HG03025 (cell line): ENCODE results near the gene KCNG2.

Source experiments
- ATAC-seq: cut with Tn5 transposase; IDR thresholded peaks from one replicate; pipeline ENCODE4 v1.9.1; 2021; ENCODE audit warnings: mild to moderate bottlenecking, moderate library complexity; ENCODE audit not compliant: unreplicated experiment, low FRiP score

Gene KCNG2

GRCh38 chr18:79901665-79902064, 103.9 kb downstream of the KCNG2 start:
- no peak for ATAC-seq

DNA sequence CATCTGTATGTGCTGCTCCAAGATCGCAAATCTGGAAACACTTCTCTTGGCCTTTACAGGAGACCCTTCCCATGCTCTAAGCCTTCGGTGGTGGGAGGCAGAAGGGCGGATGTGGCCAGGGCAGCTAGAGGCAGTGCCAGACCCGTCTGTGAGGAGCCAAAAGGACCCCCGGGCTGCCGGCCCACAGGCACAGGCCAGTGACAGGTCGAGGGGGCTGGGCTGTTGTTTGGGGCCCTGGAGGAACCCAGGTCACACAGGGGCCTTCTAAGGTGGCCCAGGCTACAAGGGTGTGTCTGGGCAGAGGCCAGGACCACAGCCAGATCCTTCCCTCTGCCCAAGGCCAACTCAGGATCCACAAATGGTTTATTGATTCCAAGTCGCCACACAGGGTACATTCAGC, 104.3 kb downstream of the KCNG2 start:
- ATAC-seq: no peak

- ATAC-seq: no peak
Observed at GRCh38 chr18:79902640-79903039, 104.9 kb downstream of the KCNG2 start.

GRCh38 chr18:79903071-79903635, 105.4 kb downstream of the KCNG2 start:
- no peak for ATAC-seq

GRCh38 chr18:79903787-79904356, 106.1 kb downstream of the KCNG2 start:
- ATAC-seq: no peak

GRCh38 chr18:79904357-79905147, 106.8 kb downstream of the KCNG2 start:
- no peak for ATAC-seq

DNA sequence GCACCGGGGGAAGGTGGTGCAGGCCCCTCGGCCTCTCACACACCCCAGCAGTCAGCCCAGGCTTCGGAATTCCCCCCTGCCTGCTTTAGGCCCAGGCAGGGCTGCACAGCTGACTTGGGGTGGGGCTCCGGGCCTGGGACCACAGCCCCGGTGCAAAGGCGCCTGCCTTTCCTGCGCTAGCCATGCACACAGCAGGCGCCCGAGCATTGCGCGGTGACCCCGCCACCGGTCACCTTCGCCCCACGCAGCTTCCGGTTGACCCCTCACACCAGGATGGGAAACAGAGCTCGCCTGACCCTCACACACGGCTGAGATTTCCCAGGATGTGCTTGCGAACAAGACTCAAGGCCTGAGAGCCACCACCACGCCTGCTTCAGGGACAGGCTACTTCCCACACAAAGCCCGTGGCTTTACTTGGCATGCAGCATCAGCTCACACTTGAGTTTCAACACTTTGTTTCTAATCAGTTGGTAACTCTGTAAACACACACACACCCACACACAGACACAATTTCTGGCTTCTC, 107.7 kb downstream of the KCNG2 start:
- ATAC-seq: no peak

DNA sequence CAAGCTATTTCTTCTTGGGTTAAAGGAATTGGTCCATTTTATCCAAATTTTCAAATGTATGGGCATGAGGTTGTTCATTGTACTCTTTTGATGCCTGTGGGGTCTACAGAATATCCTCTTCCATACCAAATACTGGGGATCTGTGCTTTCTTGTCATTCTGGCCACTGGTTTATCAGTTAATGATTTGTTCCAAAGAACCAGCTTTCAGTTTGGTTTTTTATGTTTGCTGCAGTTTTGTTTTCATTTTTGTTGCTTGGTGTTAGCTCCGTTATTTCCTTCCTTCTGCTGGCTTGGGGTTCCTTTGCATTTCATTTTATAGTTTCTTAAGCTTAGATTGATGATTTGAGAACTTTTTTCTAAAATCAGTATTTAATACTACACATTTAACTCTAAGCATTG, 108.3 kb downstream of the KCNG2 start:
- no peak for ATAC-seq

GRCh38 chr18:79906706-79907105, 109.0 kb downstream of the KCNG2 start:
- ATAC-seq: no peak

DNA sequence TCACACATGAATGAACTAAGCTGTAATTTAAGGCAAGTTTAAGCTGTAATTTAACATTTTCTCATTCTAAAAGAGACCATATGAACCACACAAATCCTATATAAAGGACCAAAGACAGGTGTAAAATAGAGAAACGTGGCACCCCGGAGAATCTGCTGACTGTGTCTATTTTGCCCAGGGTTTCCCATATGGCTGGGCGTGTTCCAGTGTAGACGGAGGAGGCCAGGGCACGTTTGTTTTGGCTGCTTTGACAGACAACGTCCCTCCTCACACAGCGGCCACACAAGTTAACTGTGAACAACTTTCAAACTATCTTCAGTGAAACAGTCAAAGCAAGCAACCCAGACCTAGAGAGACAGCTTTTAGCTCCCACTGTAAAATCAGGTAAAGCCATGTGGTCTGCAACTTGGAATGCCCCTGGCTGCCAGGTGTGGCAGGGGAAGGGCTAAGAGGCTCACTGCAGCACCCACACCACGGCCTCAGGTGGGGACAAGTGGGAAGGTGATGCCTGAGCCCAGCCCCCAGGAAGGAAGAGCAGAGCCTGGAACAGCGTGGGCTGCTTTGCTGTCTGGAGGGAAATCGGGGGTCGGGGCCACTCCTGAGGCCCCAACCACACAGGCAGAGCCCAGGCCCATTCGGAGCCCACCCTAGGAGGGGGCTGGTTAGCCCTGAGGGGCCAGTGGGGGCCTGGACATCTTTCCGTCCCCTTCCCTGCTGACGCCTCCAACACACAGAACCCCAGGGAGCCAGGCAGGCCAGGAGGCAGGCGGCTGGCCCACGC, 113.0 kb downstream of the KCNG2 start:
- no peak for ATAC-seq

DNA sequence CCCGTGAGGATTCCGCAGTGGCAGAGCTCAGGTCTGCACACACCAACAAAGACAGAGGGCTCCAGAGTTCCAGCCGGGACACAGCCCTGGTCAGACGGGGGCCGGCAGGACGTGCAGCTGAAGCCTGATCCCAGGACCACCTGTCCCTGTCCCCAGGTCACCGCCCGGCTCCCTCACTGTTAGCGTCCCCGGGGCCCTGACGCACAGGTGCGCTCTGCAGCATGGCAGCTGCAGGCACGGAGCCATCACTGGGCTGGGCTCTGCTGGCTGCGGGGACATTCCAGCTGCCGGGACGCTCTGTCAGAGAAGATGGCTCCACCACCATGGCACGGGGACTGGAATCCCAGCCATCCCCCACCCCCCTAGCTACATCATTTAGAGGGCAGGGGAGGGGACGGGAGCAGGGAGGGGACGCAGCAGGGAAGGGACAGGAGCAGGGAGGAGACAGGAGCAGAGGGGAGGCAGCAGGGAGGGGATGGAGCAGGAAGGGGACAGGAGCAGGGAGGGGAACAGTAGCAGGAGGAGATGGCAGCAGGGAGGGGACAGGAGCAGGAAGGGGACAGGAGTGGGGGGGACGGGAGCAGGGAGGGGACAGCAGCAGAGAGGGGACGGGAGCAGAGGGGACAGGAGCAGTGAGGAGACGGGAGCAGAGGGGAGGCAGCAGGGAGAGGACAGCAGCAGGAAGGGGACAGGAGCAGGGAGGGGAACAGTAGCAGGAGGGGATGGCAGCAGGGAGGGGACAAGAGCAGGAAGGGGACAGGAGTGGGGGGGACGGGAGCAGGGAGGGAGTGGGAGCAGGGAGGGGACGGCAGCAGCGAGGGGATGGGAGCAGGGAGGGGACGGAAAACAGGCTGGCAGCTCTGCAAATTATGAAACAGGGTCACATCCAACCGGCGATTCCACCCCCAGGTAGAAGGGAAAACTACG, 113.9 kb downstream of the KCNG2 start:
- ATAC-seq: no peak

DNA sequence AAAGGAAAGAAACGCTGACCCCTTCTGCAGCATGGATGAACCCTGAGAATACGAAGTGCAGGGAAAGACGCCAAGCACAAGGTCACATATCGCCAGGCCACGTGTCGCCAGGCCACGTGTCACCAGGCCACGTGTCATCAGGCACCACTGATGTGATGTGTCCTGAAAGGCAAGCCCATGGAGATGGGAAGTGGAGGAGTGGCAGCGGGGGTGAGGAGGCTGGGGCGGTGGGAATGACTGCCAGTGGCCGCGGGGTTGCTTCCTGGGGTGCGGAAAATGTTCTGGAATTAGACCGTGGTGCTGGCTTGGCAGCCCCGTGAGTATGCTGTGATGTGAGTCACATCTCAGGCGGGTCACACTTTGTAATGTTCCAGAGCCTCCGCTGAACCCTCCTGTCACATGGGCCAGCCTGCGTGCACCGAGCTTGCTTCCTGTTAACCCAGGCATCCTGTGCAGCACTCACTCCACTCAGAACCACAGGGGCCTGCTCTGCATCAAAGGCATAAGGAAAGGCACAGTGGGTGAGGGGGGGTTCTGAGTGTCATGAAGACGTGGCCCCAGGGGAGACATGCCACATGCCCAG, 114.8 kb downstream of the KCNG2 start:
- ATAC-seq: no peak

GRCh38 chr18:79912994-79913831, 115.5 kb downstream of the KCNG2 start:
- no peak for ATAC-seq

- no peak for ATAC-seq
Observed at GRCh38 chr18:79914614-79915160, 116.9 kb downstream of the KCNG2 start.

DNA sequence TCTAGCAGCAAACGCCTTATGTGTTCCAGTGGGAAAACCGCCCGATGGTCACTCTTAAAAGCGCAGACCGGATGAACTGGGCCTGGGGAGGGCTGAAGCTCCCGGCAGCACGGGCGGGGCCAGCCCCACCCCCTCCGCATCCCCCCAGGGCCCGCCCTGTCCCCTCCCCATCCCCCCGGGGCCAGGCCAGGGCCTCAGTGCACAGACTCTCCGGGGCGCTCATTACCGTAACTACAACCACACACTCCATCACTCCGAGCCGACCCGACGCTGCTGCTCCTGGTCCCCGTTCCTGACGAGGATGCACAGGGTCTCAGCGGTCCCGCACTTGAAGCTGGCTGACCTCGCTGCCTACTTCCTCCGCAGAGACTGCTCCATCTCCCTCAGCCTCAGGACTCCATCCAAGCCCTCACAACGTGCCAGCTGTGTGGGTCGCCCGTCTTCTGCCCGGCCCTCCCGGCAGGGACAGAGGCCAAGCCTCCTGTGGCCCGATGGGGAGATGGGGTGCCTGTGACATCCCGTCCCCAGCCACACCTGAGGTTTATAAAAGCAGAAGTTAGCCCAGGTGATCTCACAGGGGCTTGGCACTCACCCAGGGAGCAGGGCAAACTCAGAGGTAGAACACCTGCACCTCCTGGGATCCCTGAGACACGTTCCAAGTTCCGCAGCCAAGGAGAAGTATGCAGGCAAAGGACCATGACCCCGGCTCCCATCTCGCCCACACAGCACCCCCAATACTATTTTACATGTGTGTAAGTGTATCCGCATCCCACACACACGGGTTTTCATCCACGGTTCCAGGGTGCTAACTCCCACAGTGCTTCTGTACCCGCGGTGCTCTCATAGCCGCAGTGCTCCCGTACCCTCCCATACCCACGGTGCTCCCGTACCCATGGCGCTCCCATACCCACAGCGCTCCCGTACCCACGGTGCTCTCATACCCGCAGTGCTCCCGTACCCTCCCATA, 117.7 kb downstream of the KCNG2 start:
- no peak for ATAC-seq

DNA sequence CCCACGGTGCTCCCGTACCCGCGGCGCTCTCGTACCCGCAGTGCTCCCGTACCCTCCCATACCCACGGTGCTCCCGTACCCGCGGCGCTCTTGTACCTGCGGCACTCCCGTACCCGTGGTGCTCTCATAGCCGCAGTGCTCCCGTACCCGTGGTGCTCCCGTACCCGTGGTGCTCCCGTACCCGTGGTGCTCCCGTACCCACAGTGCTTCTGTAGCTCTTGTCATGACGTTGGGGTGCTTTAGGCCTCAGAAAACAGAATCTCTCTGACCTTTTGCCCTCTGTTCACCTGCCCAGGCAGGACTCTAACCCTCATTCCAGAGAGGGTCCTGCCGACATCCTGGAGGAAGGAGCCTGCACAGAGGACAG, 118.4 kb downstream of the KCNG2 start:
- no peak for ATAC-seq

DNA sequence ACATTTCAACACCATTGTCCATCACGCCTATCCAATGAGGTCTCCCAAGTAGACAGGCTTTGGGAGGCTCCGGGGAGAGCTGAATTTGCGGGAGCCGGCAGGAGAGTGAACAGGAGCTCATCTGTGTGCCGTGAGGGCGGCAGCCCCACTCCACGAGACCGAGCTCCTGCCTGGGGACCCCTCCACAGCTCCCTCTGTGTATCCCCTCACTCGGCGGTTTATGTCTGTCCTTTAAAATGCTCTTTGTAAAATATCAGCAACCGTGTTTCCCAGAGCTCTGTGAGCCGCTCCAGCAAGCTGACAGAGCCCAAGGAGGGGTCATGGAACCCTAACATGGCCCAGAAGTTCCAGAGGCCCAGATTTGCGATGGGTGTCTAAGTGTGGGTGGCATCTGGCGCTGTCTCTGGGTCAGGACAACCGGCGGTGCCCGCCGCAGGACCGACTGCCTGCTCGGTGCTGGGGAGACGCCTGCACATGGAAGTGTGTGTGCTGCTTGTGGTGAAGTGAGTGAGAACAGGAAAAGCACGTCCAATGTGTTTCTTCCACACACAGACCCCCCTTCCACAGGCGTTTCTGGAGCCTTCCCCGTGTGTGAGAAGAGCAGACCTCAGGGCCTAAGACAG, 118.9 kb downstream of the KCNG2 start:
- no peak for ATAC-seq
